Measurements from ENCODE around the gene SLC6A5.

SLC6A5 gene

DNA sequence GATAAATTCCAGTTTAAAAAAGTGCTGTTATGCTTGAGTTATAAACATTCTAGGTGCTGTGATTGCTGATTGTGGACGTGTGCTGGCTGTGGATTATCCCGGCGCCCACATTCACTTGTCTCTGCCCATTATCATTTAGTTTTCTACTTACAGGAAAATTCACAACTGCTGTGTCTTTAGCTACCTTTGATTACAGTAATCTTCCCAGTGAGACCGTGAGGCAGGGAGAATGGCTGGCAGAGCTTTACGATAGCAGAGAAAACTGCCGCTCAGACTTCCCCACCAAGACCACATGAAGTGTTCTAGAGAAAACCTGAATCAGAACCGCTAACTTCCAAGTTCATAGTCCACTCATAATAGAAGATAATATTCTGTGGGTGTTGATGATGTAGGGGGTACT is 35.4 kb downstream of the SLC6A5 start:
- ATAC-seq (ENCODE audit: low read depth) = no peak
- no peak for DNase-seq (ENCODE audit: low spot score)
- H3K36me3 ChIP-seq (ENCODE audit: low read depth) = no peaks in the 10 kb centered on the region
- no peak overlapping the region for H3K4me3 ChIP-seq (ENCODE audit: severe bottlenecking)
- no peak overlapping the region for H3K27ac ChIP-seq (ENCODE audit: poor library complexity, severe bottlenecking)
- H3K4me1 ChIP-seq (ENCODE audit: insufficient read depth, poor library complexity, severe bottlenecking) = no peaks in the 10 kb centered on the region
- TF ChIP-seq, protein P1, sequence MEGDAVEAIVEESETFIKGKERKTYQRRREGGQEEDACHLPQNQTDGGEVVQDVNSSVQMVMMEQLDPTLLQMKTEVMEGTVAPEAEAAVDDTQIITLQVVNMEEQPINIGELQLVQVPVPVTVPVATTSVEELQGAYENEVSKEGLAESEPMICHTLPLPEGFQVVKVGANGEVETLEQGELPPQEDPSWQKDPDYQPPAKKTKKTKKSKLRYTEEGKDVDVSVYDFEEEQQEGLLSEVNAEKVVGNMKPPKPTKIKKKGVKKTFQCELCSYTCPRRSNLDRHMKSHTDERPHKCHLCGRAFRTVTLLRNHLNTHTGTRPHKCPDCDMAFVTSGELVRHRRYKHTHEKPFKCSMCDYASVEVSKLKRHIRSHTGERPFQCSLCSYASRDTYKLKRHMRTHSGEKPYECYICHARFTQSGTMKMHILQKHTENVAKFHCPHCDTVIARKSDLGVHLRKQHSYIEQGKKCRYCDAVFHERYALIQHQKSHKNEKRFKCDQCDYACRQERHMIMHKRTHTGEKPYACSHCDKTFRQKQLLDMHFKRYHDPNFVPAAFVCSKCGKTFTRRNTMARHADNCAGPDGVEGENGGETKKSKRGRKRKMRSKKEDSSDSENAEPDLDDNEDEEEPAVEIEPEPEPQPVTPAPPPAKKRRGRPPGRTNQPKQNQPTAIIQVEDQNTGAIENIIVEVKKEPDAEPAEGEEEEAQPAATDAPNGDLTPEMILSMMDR (IDR thresholded peaks at IDR 0.05; ENCODE audit: poor library complexity, severe bottlenecking) = no peak
- no peaks in the 10 kb centered on the region for H3K27me3 ChIP-seq (ENCODE audit: insufficient read depth, poor library complexity, severe bottlenecking)
- no peaks in the 10 kb centered on the region for H3K9me3 ChIP-seq (ENCODE audit: severe bottlenecking)

DNA sequence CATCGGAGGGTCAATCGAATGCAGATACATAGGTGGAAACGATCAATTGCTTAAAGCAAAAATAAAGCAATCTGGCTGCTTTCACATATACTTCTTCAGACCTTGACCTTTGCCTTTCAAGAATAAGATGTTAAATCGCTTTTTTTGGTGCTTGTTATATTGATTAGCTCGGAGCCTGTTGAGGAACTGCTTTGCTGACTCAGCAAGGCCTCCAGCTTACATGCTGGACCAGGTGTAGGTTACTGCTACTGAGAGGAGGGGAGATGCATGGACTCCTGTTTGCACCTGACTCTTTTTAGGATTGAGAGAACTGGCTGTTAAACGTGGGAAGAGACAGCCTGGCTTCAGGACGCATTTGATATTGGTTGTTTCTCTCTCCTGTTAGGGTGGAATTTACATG is 38.7 kb downstream of the SLC6A5 start:
- Histone ChIP-seq H3K36me3 (ENCODE audit: low read depth) (no peaks in the 10 kb centered on the region), H3K4me1 (ENCODE audit: insufficient read depth, poor library complexity, severe bottlenecking) (no peaks in the 10 kb centered on the region), H3K27me3 (ENCODE audit: insufficient read depth, poor library complexity, severe bottlenecking) (no peaks in the 10 kb centered on the region), H3K4me3 (ENCODE audit: severe bottlenecking) (no peak overlapping the region), H3K27ac (ENCODE audit: poor library complexity, severe bottlenecking) (no peak overlapping the region), H3K9me3 (ENCODE audit: severe bottlenecking) (no peaks in the 10 kb centered on the region)
- TF ChIP-seq, protein P1 (IDR thresholded peaks at IDR 0.05; ENCODE audit: poor library complexity, severe bottlenecking) = no peak
- DNase-seq (ENCODE audit: low spot score) = no peak
- no peak for ATAC-seq (ENCODE audit: low read depth)

DNA sequence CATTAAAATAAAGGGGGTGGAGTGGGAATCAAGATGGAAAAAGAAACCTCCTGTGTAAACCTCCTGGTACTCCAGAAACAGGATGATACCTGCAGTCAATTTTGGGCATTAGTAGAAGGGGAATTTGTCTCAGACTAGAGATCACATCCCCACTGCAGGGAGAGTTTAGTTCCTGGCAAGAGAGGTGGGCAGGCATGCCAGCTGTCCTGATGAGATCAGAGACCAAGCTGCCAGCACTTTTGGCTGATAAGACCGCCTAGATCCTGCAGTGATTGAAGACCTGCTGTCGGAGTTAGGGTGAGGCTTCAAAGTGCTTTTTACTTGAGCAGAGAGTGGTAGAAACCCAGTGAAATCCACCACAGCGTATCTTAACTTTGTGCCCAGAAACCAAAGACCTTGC is 40.3 kb downstream of the SLC6A5 start:
- no peak overlapping the region for H3K27ac ChIP-seq (ENCODE audit: poor library complexity, severe bottlenecking)
- DNase-seq (ENCODE audit: low spot score) = no peak
- H3K9me3 ChIP-seq (ENCODE audit: severe bottlenecking) = no peaks in the 10 kb centered on the region
- no peak for ATAC-seq (ENCODE audit: low read depth)
- TF ChIP-seq, protein P1 (IDR thresholded peaks at IDR 0.05; ENCODE audit: poor library complexity, severe bottlenecking) = no peak
- H3K27me3 ChIP-seq (ENCODE audit: insufficient read depth, poor library complexity, severe bottlenecking) = no peaks in the 10 kb centered on the region
- H3K36me3 ChIP-seq (ENCODE audit: low read depth) = no peaks in the 10 kb centered on the region
- no peak overlapping the region for H3K4me3 ChIP-seq (ENCODE audit: severe bottlenecking)
- no peaks in the 10 kb centered on the region for H3K4me1 ChIP-seq (ENCODE audit: insufficient read depth, poor library complexity, severe bottlenecking)

DNA sequence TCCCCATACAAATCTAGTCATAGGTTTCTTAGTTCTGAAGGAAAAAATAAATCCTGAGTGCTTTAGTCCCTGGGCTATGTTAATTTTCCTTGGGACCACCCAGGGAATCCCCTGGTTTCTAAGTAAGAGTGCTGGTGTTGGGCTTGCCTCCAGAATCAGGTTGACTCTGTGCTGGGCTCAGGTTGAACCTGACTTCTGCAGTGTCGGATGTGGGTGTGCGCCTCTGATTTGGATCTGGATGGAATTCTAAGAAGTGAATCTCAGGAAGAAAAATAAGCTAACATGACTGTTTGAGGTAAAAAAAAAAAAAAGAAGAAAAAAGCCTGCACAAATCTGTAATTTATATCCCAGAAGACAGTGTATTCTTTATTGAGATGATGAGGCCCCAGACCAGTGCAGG is 41.0 kb downstream of the SLC6A5 start:
- no peaks in the 10 kb centered on the region for H3K36me3 ChIP-seq (ENCODE audit: low read depth)
- H3K4me1 ChIP-seq (ENCODE audit: insufficient read depth, poor library complexity, severe bottlenecking) = no peaks in the 10 kb centered on the region
- DNase-seq (ENCODE audit: low spot score) (no peak), ATAC-seq (ENCODE audit: low read depth) (no peak)
- H3K9me3 ChIP-seq (ENCODE audit: severe bottlenecking) = no peaks in the 10 kb centered on the region
- no peaks in the 10 kb centered on the region for H3K27me3 ChIP-seq (ENCODE audit: insufficient read depth, poor library complexity, severe bottlenecking)
- TF ChIP-seq, protein P1 (IDR thresholded peaks at IDR 0.05; ENCODE audit: poor library complexity, severe bottlenecking) = no peak
- no peak overlapping the region for H3K27ac ChIP-seq (ENCODE audit: poor library complexity, severe bottlenecking)
- H3K4me3 ChIP-seq (ENCODE audit: severe bottlenecking) = no peak overlapping the region

DNA sequence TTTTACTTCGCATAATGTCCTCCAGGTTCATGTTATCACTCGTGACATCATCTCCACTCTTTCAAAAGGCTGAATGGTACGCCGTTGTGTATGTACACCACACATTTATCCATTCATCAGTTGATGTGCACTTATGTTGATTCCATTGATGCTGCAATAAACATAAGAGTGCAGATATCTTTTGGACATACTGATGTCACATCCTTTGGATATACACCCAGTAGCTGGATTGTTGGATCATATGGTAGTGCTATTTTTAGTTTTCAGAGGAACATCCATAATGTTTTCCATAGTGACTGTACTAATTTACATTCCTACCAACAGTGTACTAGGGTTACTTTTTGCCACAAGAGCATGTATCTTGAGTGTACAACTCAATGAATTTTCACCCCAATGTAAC is 45.0 kb downstream of the SLC6A5 start:
- Histone ChIP-seq H3K27ac (ENCODE audit: poor library complexity, severe bottlenecking) (no peak overlapping the region), H3K27me3 (ENCODE audit: insufficient read depth, poor library complexity, severe bottlenecking) (no peaks in the 10 kb centered on the region), H3K4me1 (ENCODE audit: insufficient read depth, poor library complexity, severe bottlenecking) (no peaks in the 10 kb centered on the region), H3K9me3 (ENCODE audit: severe bottlenecking) (no peaks in the 10 kb centered on the region), H3K36me3 (ENCODE audit: low read depth) (no peaks in the 10 kb centered on the region), H3K4me3 (ENCODE audit: severe bottlenecking) (no peak overlapping the region)
- DNase-seq (ENCODE audit: low spot score) = no peak
- ATAC-seq (ENCODE audit: low read depth) = no peak
- TF ChIP-seq, protein P1 (IDR thresholded peaks at IDR 0.05; ENCODE audit: poor library complexity, severe bottlenecking) = no peak
